Mammary epithelial cell (primary cell): ENCODE measurements around the gene TRAM2.

Experiments used
- EZH2 ChIP-seq: IDR thresholded peaks from 2 replicates; pipeline ENCODE4 v1.6.1; 2012; ENCODE audit warnings: low read length, inconsistent platforms, borderline replicate concordance
- TF ChIP-seq, protein P1 (sequence below), 2 donors: IDR thresholded peaks in 1 of 2; conservative IDR thresholded peaks in 1 of 2; 2 replicates each; pipeline ENCODE4 v1.5.1; 2011 to 2012; ENCODE audit warnings: inconsistent platforms in 2 of 2, low read length in 2 of 2, mild to moderate bottlenecking in 2 of 2, control low read depth in 1 of 2, low read depth in 1 of 2; ENCODE audit not compliant: insufficient read depth in 1 of 2; ENCODE audit errors: extremely low read depth in 1 of 2

DNA sequence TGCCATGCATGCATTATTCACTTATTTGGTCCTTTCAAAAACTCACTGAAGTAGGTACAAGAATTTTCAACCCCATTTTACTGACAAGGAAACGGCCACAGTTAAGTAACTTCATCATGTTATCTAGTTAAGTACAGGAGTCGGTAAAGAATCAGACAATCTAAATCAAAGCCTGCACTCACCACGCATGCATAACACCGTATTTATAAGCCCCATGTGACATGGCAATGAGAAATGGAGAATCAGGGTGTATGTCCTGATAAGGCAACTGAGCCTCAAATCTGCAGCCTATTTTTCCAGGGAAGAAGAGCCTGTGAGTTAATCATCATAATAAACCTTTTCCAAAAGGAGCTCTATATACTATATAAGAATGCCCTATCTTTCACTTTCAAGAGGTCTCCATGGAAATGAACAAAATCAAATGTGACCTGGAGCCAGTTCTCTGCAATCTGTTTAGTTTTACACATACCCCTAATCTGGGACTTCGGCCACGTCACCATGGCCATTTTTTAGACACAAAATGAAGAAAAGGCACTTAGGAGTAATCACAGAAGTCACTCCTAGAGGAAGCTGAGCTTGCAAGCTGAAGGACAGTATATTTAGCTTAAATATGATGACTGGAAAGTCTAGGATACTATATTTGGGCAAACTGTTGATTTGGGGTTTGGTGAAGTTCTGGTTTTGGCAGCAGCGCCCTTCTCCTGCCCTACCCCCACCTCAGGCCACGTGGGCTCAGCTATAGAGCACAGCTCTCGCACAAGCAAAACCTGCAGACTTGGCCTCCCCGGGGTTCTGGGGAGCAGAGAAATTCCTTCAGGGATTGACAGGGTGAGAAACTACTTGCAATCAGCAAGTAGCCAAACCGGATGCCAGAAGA, 19.2 kb downstream of the TRAM2 start:
- TF ChIP-seq, protein P1, sequence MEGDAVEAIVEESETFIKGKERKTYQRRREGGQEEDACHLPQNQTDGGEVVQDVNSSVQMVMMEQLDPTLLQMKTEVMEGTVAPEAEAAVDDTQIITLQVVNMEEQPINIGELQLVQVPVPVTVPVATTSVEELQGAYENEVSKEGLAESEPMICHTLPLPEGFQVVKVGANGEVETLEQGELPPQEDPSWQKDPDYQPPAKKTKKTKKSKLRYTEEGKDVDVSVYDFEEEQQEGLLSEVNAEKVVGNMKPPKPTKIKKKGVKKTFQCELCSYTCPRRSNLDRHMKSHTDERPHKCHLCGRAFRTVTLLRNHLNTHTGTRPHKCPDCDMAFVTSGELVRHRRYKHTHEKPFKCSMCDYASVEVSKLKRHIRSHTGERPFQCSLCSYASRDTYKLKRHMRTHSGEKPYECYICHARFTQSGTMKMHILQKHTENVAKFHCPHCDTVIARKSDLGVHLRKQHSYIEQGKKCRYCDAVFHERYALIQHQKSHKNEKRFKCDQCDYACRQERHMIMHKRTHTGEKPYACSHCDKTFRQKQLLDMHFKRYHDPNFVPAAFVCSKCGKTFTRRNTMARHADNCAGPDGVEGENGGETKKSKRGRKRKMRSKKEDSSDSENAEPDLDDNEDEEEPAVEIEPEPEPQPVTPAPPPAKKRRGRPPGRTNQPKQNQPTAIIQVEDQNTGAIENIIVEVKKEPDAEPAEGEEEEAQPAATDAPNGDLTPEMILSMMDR (conservative IDR thresholded peaks at IDR 0.05 in 1 of 2, IDR thresholded peaks at IDR 0.05 in 1 of 2; ENCODE audit: extremely low read depth in 1 of 2, insufficient read depth in 1 of 2, low read depth in 1 of 2, low read length in 2 of 2), result no peak
- no peak for TF ChIP-seq EZH2
